ENCODE data around the gene IPO5.
"Not testable (repeated sequence)": the region's sequence is repeated elsewhere in the genome, so short reads cannot be mapped to it uniquely, and the experiment has no call there.

IPO5 gene

GRCh38 chr13:97953376-97953970, at the start of gene IPO5:
IPO5 (plus strand) TSS chr13:97953675; CDS start chr13:97976697, 23,022 bp downstream.
- no peak for DNase-seq

GRCh38 chr13:97904059-97904458, 49.4 kb upstream of the IPO5 start:
- DNase-seq = no peak

- DNase-seq = no peak
These were observed 48.0 kb upstream of the IPO5 start for GRCh38 chr13:97905517-97905916.

- DNase-seq = no peak
These were observed 42.0 kb upstream of the IPO5 start for GRCh38 chr13:97911311-97912138.

GRCh38 chr13:97912139-97912535, 41.3 kb upstream of the IPO5 start:
- DNase-seq = no peak

- no peak for DNase-seq
These were observed 40.3 kb upstream of the IPO5 start for GRCh38 chr13:97913206-97913605.

- DNase-seq = no peak
These were observed 38.9 kb upstream of the IPO5 start for GRCh38 chr13:97914540-97914939.

- no peak for DNase-seq
These were observed 32.2 kb upstream of the IPO5 start for GRCh38 chr13:97921176-97921816.

GRCh38 chr13:97928301-97928700, 25.2 kb upstream of the IPO5 start:
- no peak for DNase-seq

- DNase-seq = no peak
These were observed 21.4 kb upstream of the IPO5 start for GRCh38 chr13:97932036-97932435.

- DNase-seq = no peak
These were observed 20.8 kb upstream of the IPO5 start for GRCh38 chr13:97932647-97933046.

GRCh38 chr13:97933776-97934175, 19.7 kb upstream of the IPO5 start:
- DNase-seq = no peak

- no peak for DNase-seq
These were observed 18.9 kb upstream of the IPO5 start for GRCh38 chr13:97934590-97934989.

- DNase-seq = no peak
These were observed 18.4 kb upstream of the IPO5 start for GRCh38 chr13:97935071-97935470.

GRCh38 chr13:97936036-97936435, 17.4 kb upstream of the IPO5 start:
- DNase-seq = no peak

GRCh38 chr13:97938706-97939475, 14.6 kb upstream of the IPO5 start:
- no peak for DNase-seq

- DNase-seq = no peak
These were observed 9.0 kb upstream of the IPO5 start for GRCh38 chr13:97944396-97945029.

- no peak for DNase-seq
These were observed 8.1 kb upstream of the IPO5 start for GRCh38 chr13:97945342-97945741.

- DNase-seq = no peak
These were observed 7.6 kb upstream of the IPO5 start for GRCh38 chr13:97945792-97946419.

- no peak for DNase-seq
These were observed 6.4 kb upstream of the IPO5 start for GRCh38 chr13:97946951-97947588.

GRCh38 chr13:97948041-97948440, 5.4 kb upstream of the IPO5 start:
- DNase-seq = no peak

GRCh38 chr13:97949316-97949715, 4.2 kb upstream of the IPO5 start:
- not testable (repeated sequence) for DNase-seq

Data from CD4-positive, alpha-beta T cell treated with Interleukin-4 for 4 hours (primary cell).